HEK293 (cell line): ENCODE measurements around the gene HACD3.

Source experiments
- CTCF ChIP-seq: fragments of 450-650 bp; formaldehyde crosslinking; IDR thresholded peaks from 2 replicates; pipeline ENCODE4 v1.5.1; 2016; ENCODE audit warnings: missing biosample characterization, missing genetic modification characterization
- GFI1B ChIP-seq: fragments of 450-650 bp; formaldehyde crosslinking; IDR thresholded peaks from 2 replicates; pipeline ENCODE4 v1.5.1; 2016; ENCODE audit warnings: missing biosample characterization, missing genetic modification characterization
- PBX3 ChIP-seq: sonication (generic); formaldehyde crosslinking; IDR thresholded peaks from 2 replicates; pipeline ENCODE4 v1.8.1; 2022; ENCODE audit warnings: mild to moderate bottlenecking, moderate library complexity, missing genetic modification reagents
- PRDM10 ChIP-seq: fragments of 450-650 bp; formaldehyde crosslinking; IDR thresholded peaks from 2 replicates; pipeline ENCODE4 v1.5.1; 2016; ENCODE audit warnings: missing biosample characterization, missing genetic modification characterization
- SALL2 ChIP-seq: fragments of 450-650 bp; formaldehyde crosslinking; IDR thresholded peaks from 2 replicates; pipeline ENCODE4 v1.5.0; 2017; ENCODE audit warnings: missing biosample characterization, mild to moderate bottlenecking, missing genetic modification characterization, borderline replicate concordance
- ZNF530 ChIP-seq: fragments of 450-650 bp; formaldehyde crosslinking; IDR thresholded peaks from 2 replicates; pipeline ENCODE4 v1.5.1; 2016; ENCODE audit warnings: low read depth, missing biosample characterization, missing genetic modification characterization
- ZNF623 ChIP-seq: fragments of 450-650 bp; formaldehyde crosslinking; IDR thresholded peaks from 2 replicates; pipeline ENCODE4 v1.5.1; 2016; ENCODE audit warnings: missing biosample characterization, missing genetic modification characterization
- ZNF660 ChIP-seq: fragments of 450-650 bp; IDR thresholded peaks from 2 replicates; pipeline ENCODE4 v1.5.1; 2018; ENCODE audit warnings: missing biosample characterization, mild to moderate bottlenecking, missing genetic modification characterization
- ZNF692 ChIP-seq: fragments of 450-650 bp; formaldehyde crosslinking; IDR thresholded peaks from 2 replicates; pipeline ENCODE4 v1.5.1; 2016; ENCODE audit warnings: missing biosample characterization, missing genetic modification characterization

GRCh38 chr15:65547841-65548240 lies 17.6 kb downstream of the HACD3 start:
- no peak for TF ChIP-seq SALL2 (tag by site-specific recombination)
- no peak for TF ChIP-seq PRDM10
- TF ChIP-seq ZNF660 (tag by site-specific recombination): no peak
- no peak for TF ChIP-seq CTCF
- TF ChIP-seq ZNF623 (tag by site-specific recombination): no peak
- no peak for TF ChIP-seq ZNF692
- no peak for TF ChIP-seq ZNF530 (tag by site-specific recombination)
- no peak for TF ChIP-seq PBX3 (CRISPR knock-in tag)
- no peak for TF ChIP-seq GFI1B (tag by site-specific recombination)
